Measurements from ENCODE around the gene BCL10. TPM values are rescaled to one million over a fixed set of nuclear protein-coding genes. Genes with fewer than 3 reads are reported as not detected.

BCL10 gene
- total RNA-seq, 1 donor from 2014 or later = 12.3 TPM

- H3K9me3 ChIP-seq = no peaks in the 10 kb centered on the region
- no peaks in the 10 kb centered on the region for H3K27me3 ChIP-seq
- intact Hi-C loops (cut with DNase I) = loop anchor here (5.0 kb wide), 1 partner anchor 128 kb away; no protein-coding TSS in a partner anchor
- H3K4me3 ChIP-seq = no peak overlapping the region
- peaks cover 11% of the 10 kb centered on the region for H3K4me1 ChIP-seq
- H3K36me3 ChIP-seq = no peaks in the 10 kb centered on the region
- no peak for DNase-seq (ENCODE audit: extremely low spot score in 2 of 2)
- no peak overlapping the region for H3K27ac ChIP-seq
- TF ChIP-seq POLR2AphosphoS5 (IDR thresholded peaks at IDR 0.05; ENCODE audit: insufficient read depth in 1 of 2, low read depth in 1 of 2) = no peak
- TF ChIP-seq POLR2A (IDR thresholded peaks at IDR 0.05) = no peak
- no peak for TF ChIP-seq CTCF (IDR thresholded peaks at IDR 0.05)
Observed at GRCh38 chr1:85245456-85245855, 31.0 kb downstream of the BCL10 start.

GRCh38 chr1:85244271-85245061 lies 32.0 kb downstream of the BCL10 start:
- Histone ChIP-seq H3K27me3 (no peaks in the 10 kb centered on the region), H3K27ac (peak overlapping the region; percentile 19), H3K9me3 (no peaks in the 10 kb centered on the region), H3K4me1 (peaks cover 11% of the 10 kb centered on the region), H3K36me3 (no peaks in the 10 kb centered on the region), H3K4me3 (no peak overlapping the region)
- DNase-seq (ENCODE audit: extremely low spot score in 2 of 2) = no peak
- intact Hi-C loops (cut with DNase I) = loop anchor here (5.0 kb wide), 1 partner anchor 127 kb away; no protein-coding TSS in a partner anchor
- TF ChIP-seq POLR2A (IDR thresholded peaks at IDR 0.05) (no peak), POLR2AphosphoS5 (IDR thresholded peaks at IDR 0.05; ENCODE audit: insufficient read depth in 1 of 2, low read depth in 1 of 2) (no peak), CTCF (IDR thresholded peaks at IDR 0.05) (no peak)

- Histone ChIP-seq H3K27ac (no peak overlapping the region), H3K36me3 (no peaks in the 10 kb centered on the region), H3K9me3 (no peaks in the 10 kb centered on the region), H3K4me3 (no peak overlapping the region), H3K4me1 (peaks cover 11% of the 10 kb centered on the region), H3K27me3 (no peaks in the 10 kb centered on the region)
- intact Hi-C loops (cut with DNase I) = no loop called here
- no peak for DNase-seq (ENCODE audit: extremely low spot score in 2 of 2)
- TF ChIP-seq CTCF (IDR thresholded peaks at IDR 0.05) (no peak), POLR2A (IDR thresholded peaks at IDR 0.05) (no peak), POLR2AphosphoS5 (IDR thresholded peaks at IDR 0.05; ENCODE audit: insufficient read depth in 1 of 2, low read depth in 1 of 2) (no peak)
Observed at GRCh38 chr1:85243372-85243771, 33.1 kb downstream of the BCL10 start.

- H3K36me3 ChIP-seq = no peaks in the 10 kb centered on the region
- H3K27me3 ChIP-seq = no peaks in the 10 kb centered on the region
- intact Hi-C loops (cut with DNase I) = no loop called here
- no peak overlapping the region for H3K27ac ChIP-seq
- H3K9me3 ChIP-seq = no peaks in the 10 kb centered on the region
- peaks cover 11% of the 10 kb centered on the region for H3K4me1 ChIP-seq
- no peak for DNase-seq (ENCODE audit: extremely low spot score in 2 of 2)
- TF ChIP-seq POLR2AphosphoS5 (IDR thresholded peaks at IDR 0.05; ENCODE audit: insufficient read depth in 1 of 2, low read depth in 1 of 2) (no peak), POLR2A (IDR thresholded peaks at IDR 0.05) (no peak)
- H3K4me3 ChIP-seq = no peak overlapping the region
Observed at GRCh38 chr1:85240643-85241042, 35.8 kb downstream of the BCL10 start.

- Histone ChIP-seq H3K36me3 (no peaks in the 10 kb centered on the region), H3K4me3 (no peak overlapping the region), H3K9me3 (no peaks in the 10 kb centered on the region), H3K27me3 (no peaks in the 10 kb centered on the region), H3K4me1 (peaks cover 9% of the 10 kb centered on the region), H3K27ac (no peak overlapping the region)
- DNase-seq (ENCODE audit: extremely low spot score in 2 of 2) = no peak
- no peak for TF ChIP-seq CTCF (IDR thresholded peaks at IDR 0.05)
- TF ChIP-seq POLR2AphosphoS5 (IDR thresholded peaks at IDR 0.05; ENCODE audit: insufficient read depth in 1 of 2, low read depth in 1 of 2) = no peak
- no peak for TF ChIP-seq POLR2A (IDR thresholded peaks at IDR 0.05)
- intact Hi-C loops (cut with DNase I) = no loop called here
Observed at GRCh38 chr1:85240174-85240601, 36.2 kb downstream of the BCL10 start.
